ENCODE measurements around the gene ENKD1. TPM values are rescaled to one million over a fixed set of nuclear protein-coding genes. Genes with fewer than 3 reads are reported as not detected.

The ENKD1 gene
- total and polyA plus RNA-seq, 2 of the 13 experiments (the other 11 are each of a cell fraction or from before 2014, with no cell fraction given): 10.8 to 20.8 TPM

DNA sequence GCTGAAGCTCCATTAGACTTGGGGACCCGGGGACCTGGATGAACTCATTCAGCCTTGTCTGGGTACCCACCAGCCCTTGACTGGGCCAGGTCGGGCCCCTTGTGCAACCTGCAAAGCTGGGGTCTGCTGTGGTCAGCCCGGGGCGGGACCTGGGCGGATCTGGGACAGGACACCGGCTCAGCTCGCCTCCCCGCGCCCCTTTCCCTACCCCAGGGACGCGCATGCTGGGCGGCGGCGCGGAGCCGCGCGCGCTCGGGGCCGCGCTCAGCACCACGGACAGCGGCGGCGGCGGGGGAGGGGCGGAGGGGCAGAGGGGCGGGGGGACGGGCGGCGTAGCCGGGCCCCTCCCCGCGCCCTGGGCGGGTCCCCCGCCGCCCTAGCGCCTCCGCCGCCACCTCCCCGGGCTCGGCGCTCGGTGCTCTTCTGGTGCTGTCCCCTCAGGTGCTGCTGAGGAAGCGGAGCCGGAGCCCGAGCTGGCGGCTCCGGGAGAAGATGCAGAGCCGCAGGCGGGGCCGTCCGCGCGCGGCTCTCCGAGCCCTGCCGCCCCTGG is 13.9 kb downstream of the ENKD1 start:
- Histone ChIP-seq H3K4me1 (ENCODE audit: insufficient read depth, low read length) (peaks cover 25% of the 10 kb centered on the region; the same call in 1 of the 2 replicates), H3K27ac (ENCODE audit: extremely low read length, insufficient read depth, low read length) (no peak overlapping the region), H3K9ac (ENCODE audit: insufficient read depth, low read depth, low read length) (no peak overlapping the region), H3K4me3 (replicated peaks in 1 of 3; ENCODE audit: insufficient read depth in 1 of 3, low read depth in 2 of 3, low read length in 3 of 3) (peak overlapping the region; percentile 59 to 78 (median 76); a peak in 5 of 6 replicates), H3K27me3 (ENCODE audit: control insufficient read depth in 1 of 2, insufficient read depth in 2 of 2, low read length in 2 of 2) (peaks cover 9 to 61% of the 10 kb centered on the region in 2 experiments), H3K4me2 (ENCODE audit: low read depth, low read length) (peak overlapping the region; percentile 92), H4K20me1 (ENCODE audit: insufficient read depth, low read length) (peaks cover 11% of the 10 kb centered on the region), H3K9me3 (ENCODE audit: low read length) (no peaks in the 10 kb centered on the region), H3K36me3 (replicated peaks in 1 of 2; ENCODE audit: control insufficient read depth in 1 of 2, insufficient read depth in 2 of 2, low read length in 2 of 2) (peaks cover 2 to 4% of the 10 kb centered on the region in 2 experiments; a peak in 2 of 5 replicates), H2AFZ (ENCODE audit: low read length) (no peak overlapping the region), H3K79me2 (ENCODE audit: insufficient read depth, low read length) (no peaks in the 10 kb centered on the region)
- POLR2A ChIA-PET: no interaction called here
- CTCF ChIA-PET (ENCODE audit: low intra/inter-chr PET ratio, low total read pairs): interaction anchor here (1.6 kb wide), 1 partner anchor 15 kb away, joined by 8 read pairs; no protein-coding TSS in a partner anchor
- intact Hi-C loops (cut with micrococcal nuclease; ENCODE audit: unreplicated experiment) (no loop called here), in situ Hi-C loops (cut with HindIII; ENCODE audit: extremely low pct_ligation_motif_present, low pct_unique_long_range_greater_than_20kb) (no loop called here)
- FAIRE-seq (no peak), DNase-seq (ENCODE audit: low spot score) (no peak), ATAC-seq (peak; percentile 7)
- BruUV-seq (replicated peaks): no TSS peak
- no CpG with 5 or more reads among the region's 59 CpGs for WGBS (ENCODE audit: low lambda C conversion rate)
- TF ChIP-seq ZNF296 (CRISPR knock-in tag; conservative IDR thresholded peaks at IDR 0.05) (no peak), ZSCAN20 (CRISPR knock-in tag; IDR thresholded peaks at IDR 0.05; ENCODE audit: borderline replicate concordance) (no peak), ZNF431 (CRISPR knock-in tag; IDR thresholded peaks at IDR 0.05; ENCODE audit: borderline replicate concordance, low read depth) (no peak), SAFB2 (CRISPR knock-in tag; IDR thresholded peaks at IDR 0.05; ENCODE audit: borderline replicate concordance, low read depth) (0 out of 2 replicates have a peak, but pooled peaks have one; percentile 60), MXD3 (CRISPR knock-in tag; IDR thresholded peaks at IDR 0.05) (peak; percentile 67; the same call in 1 of the 2 replicates), ZNF749 (CRISPR knock-in tag; IDR thresholded peaks at IDR 0.05; ENCODE audit: borderline replicate concordance) (peak; percentile 88)
- TF ChIP-seq, protein P1, sequence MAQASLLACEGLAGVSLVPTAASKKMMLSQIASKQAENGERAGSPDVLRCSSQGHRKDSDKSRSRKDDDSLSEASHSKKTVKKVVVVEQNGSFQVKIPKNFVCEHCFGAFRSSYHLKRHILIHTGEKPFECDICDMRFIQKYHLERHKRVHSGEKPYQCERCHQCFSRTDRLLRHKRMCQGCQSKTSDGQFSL (CRISPR knock-in tag; IDR thresholded peaks at IDR 0.05): 0 out of 2 replicates have a peak, but pooled peaks have one; percentile 21
- TF ChIP-seq, protein P2, sequence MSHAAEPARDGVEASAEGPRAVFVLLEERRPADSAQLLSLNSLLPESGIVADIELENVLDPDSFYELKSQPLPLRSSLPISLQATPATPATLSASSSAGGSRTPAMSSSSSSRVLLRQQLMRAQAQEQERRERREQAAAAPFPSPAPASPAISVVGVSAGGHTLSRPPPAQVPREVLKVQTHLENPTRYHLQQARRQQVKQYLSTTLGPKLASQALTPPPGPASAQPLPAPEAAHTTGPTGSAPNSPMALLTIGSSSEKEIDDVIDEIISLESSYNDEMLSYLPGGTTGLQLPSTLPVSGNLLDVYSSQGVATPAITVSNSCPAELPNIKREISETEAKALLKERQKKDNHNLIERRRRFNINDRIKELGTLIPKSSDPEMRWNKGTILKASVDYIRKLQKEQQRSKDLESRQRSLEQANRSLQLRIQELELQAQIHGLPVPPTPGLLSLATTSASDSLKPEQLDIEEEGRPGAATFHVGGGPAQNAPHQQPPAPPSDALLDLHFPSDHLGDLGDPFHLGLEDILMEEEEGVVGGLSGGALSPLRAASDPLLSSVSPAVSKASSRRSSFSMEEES (CRISPR knock-in tag; IDR thresholded peaks at IDR 0.05): 0 out of 2 replicates have a peak, but pooled peaks have one; percentile 34
- TF ChIP-seq, protein P3, sequence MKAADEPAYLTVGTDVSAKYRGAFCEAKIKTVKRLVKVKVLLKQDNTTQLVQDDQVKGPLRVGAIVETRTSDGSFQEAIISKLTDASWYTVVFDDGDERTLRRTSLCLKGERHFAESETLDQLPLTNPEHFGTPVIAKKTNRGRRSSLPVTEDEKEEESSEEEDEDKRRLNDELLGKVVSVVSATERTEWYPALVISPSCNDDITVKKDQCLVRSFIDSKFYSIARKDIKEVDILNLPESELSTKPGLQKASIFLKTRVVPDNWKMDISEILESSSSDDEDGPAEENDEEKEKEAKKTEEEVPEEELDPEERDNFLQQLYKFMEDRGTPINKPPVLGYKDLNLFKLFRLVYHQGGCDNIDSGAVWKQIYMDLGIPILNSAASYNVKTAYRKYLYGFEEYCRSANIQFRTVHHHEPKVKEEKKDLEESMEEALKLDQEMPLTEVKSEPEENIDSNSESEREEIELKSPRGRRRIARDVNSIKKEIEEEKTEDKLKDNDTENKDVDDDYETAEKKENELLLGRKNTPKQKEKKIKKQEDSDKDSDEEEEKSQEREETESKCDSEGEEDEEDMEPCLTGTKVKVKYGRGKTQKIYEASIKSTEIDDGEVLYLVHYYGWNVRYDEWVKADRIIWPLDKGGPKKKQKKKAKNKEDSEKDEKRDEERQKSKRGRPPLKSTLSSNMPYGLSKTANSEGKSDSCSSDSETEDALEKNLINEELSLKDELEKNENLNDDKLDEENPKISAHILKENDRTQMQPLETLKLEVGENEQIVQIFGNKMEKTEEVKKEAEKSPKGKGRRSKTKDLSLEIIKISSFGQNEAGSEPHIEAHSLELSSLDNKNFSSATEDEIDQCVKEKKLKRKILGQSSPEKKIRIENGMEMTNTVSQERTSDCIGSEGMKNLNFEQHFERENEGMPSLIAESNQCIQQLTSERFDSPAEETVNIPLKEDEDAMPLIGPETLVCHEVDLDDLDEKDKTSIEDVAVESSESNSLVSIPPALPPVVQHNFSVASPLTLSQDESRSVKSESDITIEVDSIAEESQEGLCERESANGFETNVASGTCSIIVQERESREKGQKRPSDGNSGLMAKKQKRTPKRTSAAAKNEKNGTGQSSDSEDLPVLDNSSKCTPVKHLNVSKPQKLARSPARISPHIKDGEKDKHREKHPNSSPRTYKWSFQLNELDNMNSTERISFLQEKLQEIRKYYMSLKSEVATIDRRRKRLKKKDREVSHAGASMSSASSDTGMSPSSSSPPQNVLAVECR (CRISPR knock-in tag; IDR thresholded peaks at IDR 0.05; ENCODE audit: borderline replicate concordance): peak; percentile 66; the same call in 1 of the 2 replicates
- TF ChIP-seq, protein P4, sequence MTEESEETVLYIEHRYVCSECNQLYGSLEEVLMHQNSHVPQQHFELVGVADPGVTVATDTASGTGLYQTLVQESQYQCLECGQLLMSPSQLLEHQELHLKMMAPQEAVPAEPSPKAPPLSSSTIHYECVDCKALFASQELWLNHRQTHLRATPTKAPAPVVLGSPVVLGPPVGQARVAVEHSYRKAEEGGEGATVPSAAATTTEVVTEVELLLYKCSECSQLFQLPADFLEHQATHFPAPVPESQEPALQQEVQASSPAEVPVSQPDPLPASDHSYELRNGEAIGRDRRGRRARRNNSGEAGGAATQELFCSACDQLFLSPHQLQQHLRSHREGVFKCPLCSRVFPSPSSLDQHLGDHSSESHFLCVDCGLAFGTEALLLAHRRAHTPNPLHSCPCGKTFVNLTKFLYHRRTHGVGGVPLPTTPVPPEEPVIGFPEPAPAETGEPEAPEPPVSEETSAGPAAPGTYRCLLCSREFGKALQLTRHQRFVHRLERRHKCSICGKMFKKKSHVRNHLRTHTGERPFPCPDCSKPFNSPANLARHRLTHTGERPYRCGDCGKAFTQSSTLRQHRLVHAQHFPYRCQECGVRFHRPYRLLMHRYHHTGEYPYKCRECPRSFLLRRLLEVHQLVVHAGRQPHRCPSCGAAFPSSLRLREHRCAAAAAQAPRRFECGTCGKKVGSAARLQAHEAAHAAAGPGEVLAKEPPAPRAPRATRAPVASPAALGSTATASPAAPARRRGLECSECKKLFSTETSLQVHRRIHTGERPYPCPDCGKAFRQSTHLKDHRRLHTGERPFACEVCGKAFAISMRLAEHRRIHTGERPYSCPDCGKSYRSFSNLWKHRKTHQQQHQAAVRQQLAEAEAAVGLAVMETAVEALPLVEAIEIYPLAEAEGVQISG (CRISPR knock-in tag; IDR thresholded peaks at IDR 0.05): 0 out of 2 replicates have a peak, but pooled peaks have one; percentile 18

Measured in HepG2 (cell line).